SJCRH30 (cell line): ENCODE data around the gene EIF4B. TPM values are rescaled to one million over a fixed set of nuclear protein-coding genes. Genes with fewer than 3 reads are reported as not detected.

Experiments used
- DNase-seq, 2 experiments: peaks; one replicate each; pipeline ENCODE4 v3.0.0-alpha.2; 2015 to 2020
- H3K27ac ChIP-seq: fragments of 250-450 bp; sonication (Bioruptor Pico); 2 replicates; pipeline ENCODE4 v1.5.1; 2020; ENCODE audit warnings: mild to moderate bottlenecking, moderate library complexity
- H3K27me3 ChIP-seq: fragments of 250-450 bp; sonication (Bioruptor Pico); 2 replicates; pipeline ENCODE4 v1.5.1; 2020; ENCODE audit warnings: mild to moderate bottlenecking, moderate library complexity
- H3K36me3 ChIP-seq: fragments of 250-450 bp; sonication (Bioruptor Pico); 2 replicates; pipeline ENCODE4 v1.5.1; 2020; ENCODE audit warnings: mild to moderate bottlenecking, moderate library complexity
- H3K4me1 ChIP-seq: fragments of 250-450 bp; sonication (Bioruptor Pico); 2 replicates; pipeline ENCODE4 v1.5.1; 2020; ENCODE audit warnings: mild to moderate bottlenecking, moderate library complexity
- H3K4me3 ChIP-seq: fragments of 250-450 bp; sonication (Bioruptor Pico); 2 replicates; pipeline ENCODE4 v1.5.1; 2020; ENCODE audit warnings: mild to moderate bottlenecking, moderate library complexity
- H3K9me3 ChIP-seq: fragments of 250-450 bp; sonication (Bioruptor Pico); replicated peaks from 2 replicates; pipeline ENCODE4 v1.5.1; 2020; ENCODE audit warnings: mild to moderate bottlenecking, moderate library complexity
- total RNA-seq: library from RNA; depleted of rRNA; stranded (reverse); fragments of >200 nt; shearing (Covaris generic); gene quantifications from 2 replicates; pipeline ENCODE4 v1.2.3, GENCODE V29; 2014

Gene EIF4B
- total RNA-seq, 1 experiment from 2014 or later: 541 TPM

DNA sequence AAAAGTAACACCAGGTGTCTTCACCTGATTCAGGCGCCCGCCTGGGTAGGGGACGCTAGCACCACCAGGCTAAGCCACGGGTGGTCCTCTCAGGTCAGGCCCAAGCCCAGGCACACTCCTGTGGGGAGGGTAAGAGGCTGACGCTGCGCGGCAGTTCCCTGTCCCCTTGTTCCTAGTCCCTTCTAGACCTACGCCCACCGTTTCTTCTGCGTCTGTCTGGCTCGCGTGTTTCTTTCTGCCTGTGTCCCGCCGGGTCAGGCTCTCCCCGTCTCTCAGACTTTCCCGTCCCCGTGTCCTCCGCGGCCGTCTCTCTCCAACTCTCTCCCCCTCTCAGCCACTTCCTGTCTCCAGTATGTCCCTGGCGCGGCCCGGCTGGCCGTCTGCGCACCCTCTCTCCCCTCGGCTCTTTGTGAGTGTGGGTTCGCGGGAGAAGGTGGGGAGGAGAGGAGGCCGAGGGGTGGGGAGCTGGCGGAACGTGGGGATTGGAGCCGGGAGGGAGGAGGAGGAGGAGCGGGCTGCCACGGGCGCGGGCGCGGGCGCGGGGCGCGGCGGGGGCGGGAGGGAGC, 40.5 kb downstream of the EIF4B start:
- peak; percentile 82 to 84 for DNase-seq
- Histone ChIP-seq H3K27me3 (no peaks in the 10 kb centered on the region), H3K27ac (peak overlapping the region; percentile 61), H3K4me3 (peak overlapping the region; percentile 64), H3K36me3 (peaks cover 8% of the 10 kb centered on the region; the same call in 1 of the 2 replicates), H3K9me3 (no peaks in the 10 kb centered on the region), H3K4me1 (peaks cover 30% of the 10 kb centered on the region)

DNA sequence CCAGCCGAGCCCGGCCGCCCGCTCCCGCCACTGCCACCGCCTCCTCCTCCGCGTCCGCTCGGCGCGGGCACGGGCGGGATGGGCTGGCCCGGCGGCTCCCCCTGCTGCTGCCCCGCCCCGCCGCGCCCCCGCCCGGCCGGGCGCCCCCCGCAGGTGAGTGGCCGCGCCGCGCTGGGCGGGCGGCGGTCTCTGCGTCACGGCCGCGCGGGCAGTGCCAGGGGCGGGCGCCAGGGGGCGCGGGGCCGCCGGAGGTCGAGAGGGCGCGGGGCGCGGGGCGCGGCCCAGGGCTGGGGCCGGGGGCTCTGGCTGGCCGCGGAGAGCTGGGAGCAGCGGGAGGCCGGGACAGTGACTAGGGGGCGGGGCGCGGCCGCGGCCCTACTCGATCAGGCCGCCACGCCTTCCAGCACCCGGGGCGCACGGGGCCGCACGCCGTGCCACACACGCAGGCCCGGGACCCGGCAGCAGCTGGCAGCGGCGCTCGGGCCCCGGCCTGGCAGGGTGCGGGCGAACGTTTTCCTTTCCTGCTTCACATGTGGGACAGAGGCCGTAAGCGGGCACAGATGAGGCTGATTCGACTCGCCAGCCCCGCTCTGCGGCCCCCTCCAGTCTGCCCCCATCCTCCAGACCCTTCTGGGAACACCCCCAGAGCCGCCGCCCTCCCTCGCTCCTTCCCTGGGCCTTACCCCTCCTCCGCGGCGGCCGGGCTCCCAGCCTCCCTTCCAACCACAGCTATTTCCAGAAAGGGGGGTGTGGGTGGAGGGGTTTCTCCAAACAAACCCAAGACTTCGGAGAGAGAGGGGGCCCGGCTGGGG, 41.2 kb downstream of the EIF4B start:
- DNase-seq: peak; percentile 66 to 69
- peaks cover 36% of the 10 kb centered on the region for H3K4me1 ChIP-seq

DNA sequence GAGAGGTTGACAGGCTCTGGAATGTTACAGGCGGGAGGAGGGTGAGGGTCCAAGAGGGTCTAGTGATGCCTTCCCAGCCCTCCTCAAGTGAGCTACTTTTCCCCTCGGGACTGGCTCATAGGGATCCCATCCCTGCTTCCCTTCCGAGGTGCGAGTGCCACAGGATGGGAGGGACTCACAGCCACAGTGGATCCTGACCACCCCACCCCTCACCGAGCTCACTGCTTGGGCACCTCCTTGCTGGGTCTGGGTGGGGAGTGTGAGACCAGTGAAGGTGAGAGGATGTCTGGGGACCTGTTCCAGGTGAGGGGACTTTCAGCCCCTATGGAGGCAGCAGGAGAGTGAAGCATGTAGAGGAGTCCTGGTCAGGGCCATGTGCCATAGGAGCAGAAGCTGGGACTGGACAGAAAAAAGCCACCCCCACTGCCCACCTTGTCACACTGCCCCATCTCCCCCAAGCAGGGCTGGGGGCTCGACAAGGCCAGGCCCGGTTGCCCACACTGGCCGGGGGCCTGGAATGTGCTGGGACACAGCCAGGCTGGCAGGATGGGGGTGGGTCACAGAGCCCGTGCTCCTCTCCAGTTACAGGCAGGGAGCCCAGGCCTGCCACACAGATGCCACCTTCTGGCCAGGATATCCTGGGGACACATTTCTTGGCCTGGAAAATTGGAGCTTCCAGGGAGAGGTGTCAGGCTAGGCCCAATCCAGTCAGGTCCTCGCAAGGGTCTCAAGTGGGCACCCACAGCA, 42.0 kb downstream of the EIF4B start:
- no peaks in the 10 kb centered on the region for H3K36me3 ChIP-seq
- H3K27ac ChIP-seq: peak overlapping the region; percentile 62; the same call in 1 of the 2 replicates
- no peaks in the 10 kb centered on the region for H3K27me3 ChIP-seq
- H3K4me1 ChIP-seq: peaks cover 37% of the 10 kb centered on the region
- DNase-seq: no peak
- peak overlapping the region; percentile 58 for H3K4me3 ChIP-seq
- H3K9me3 ChIP-seq: no peaks in the 10 kb centered on the region

More for the DNA sequence above, 41.2 kb downstream of the EIF4B start:
- Histone ChIP-seq H3K27ac (peak overlapping the region; percentile 62), H3K27me3 (no peaks in the 10 kb centered on the region), H3K36me3 (peaks cover 6% of the 10 kb centered on the region; the same call in 1 of the 2 replicates), H3K9me3 (no peaks in the 10 kb centered on the region), H3K4me3 (peak overlapping the region; percentile 64)

DNA sequence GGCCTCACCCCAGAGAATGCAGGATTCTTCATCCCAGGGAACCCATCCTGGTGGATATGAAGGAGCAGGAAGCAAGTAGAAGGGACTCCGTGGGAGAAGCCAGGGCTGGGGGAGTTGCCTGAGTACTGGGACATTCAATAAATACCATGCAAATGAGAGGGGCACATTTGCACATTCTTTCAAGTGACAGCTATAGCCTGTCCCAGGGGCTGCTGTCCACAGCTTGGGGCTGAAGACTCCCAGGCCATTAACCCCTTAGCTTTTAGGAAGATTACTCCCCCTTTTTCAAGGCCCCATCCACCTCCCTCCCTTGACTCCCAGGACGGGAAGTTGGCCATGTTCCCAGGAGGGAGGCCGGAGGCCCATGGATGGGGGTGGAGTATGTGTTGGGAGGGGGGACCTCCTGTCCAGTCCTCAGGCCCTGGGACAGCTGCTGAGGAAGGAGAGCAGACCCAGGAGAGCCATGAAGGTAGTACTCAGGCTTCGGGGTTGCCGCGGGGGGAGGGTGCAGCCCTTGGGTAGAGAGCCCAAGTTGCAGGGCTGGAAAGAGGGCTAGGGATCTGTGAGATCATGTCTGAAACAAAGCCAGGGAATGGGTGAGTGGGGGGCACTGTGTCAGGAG, 42.6 kb downstream of the EIF4B start:
- Histone ChIP-seq H3K36me3 (no peaks in the 10 kb centered on the region), H3K27ac (peak overlapping the region; percentile 29), H3K4me3 (peak overlapping the region; percentile 58), H3K4me1 (peaks cover 37% of the 10 kb centered on the region), H3K9me3 (no peaks in the 10 kb centered on the region), H3K27me3 (no peaks in the 10 kb centered on the region)
- peak; percentile 85 to 88 for DNase-seq

DNA sequence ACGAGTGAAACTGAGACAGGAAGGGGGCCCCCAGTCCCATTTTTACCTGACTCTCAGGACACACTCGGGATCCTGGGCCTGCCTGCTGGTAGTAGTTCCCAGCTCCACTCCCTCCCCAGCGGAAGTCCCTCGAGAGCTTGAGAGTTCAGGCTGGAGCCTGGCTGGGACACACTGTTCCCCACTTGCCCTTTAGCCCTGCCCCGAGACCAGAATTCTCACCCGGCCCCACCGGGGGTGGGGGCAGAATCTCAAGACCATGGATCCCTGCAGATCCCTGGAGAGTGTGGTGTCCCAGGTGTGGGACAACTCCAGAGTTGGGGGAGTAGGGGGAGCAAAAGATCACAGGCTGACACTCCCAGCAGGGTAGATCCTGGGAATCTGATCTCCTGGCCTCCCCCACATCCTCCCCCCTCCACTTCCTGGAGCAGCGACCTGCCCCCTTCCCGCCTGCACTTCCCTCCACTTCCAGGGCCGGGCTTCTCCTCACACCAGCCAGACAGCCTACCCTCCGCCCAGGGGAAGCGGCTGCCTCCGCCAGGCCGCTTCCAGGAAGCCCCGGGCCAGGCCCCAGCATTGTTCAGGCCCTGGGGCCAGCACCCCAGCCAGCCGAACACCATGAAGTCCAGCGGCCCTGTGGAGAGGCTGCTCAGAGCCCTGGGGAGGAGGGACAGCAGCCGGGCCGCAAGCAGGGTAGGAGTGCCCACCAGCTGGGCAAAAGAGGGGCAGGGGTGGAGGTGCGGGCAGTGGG, 43.5 kb downstream of the EIF4B start, which contains the start of gene TNS2:
Gene TNS2 (plus strand): TSS at position 495 of the 748 bp plus-strand sequence. CDS start 121 bp downstream, at position 616.
- no peaks in the 10 kb centered on the region for H3K36me3 ChIP-seq
- peaks cover 37% of the 10 kb centered on the region for H3K4me1 ChIP-seq
- no peaks in the 10 kb centered on the region for H3K9me3 ChIP-seq
- peak within 1 kb of the TSS; percentile 58 for H3K4me3 ChIP-seq
- peak; percentile 75 to 77 for DNase-seq
- H3K27ac ChIP-seq: peak within 1 kb of the TSS; percentile 29
- no peaks in the 10 kb centered on the region for H3K27me3 ChIP-seq

DNA sequence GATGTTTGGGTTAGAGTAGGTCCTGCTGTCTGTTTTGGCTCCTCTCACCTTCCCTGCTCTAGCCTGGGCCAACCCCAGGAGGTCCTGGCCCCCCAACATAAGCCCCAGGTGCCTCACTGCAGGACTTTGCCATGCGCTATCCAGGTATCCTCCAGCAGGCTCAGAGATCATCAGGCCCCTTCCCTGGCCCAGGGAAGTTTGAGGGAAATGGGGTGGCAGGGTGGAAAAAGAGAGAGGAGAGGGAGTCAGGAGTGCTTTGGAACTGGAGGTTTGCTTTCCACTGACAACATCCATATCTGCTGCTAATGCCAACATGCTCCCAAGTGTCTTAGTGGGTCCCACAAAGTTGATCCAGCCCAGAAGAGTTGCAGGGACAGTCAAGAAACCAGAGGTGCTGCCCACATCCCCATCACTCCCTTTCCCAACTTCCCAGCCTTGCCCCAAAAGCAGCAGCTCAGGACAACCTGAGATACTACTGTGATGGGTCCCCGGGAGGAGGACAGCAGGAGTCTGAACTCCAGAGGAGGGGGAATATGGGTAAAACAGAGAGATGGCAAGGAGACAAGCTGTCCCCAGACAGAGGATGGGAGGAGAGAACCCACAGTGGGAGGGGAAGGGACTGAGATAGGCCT, 44.3 kb downstream of the EIF4B start:
- Histone ChIP-seq H3K27ac (peak overlapping the region; percentile 29; the same call in 1 of the 2 replicates), H3K4me1 (peaks cover 37% of the 10 kb centered on the region), H3K27me3 (no peaks in the 10 kb centered on the region), H3K9me3 (no peaks in the 10 kb centered on the region), H3K4me3 (peak overlapping the region; percentile 58), H3K36me3 (no peaks in the 10 kb centered on the region)
- no peak for DNase-seq

DNA sequence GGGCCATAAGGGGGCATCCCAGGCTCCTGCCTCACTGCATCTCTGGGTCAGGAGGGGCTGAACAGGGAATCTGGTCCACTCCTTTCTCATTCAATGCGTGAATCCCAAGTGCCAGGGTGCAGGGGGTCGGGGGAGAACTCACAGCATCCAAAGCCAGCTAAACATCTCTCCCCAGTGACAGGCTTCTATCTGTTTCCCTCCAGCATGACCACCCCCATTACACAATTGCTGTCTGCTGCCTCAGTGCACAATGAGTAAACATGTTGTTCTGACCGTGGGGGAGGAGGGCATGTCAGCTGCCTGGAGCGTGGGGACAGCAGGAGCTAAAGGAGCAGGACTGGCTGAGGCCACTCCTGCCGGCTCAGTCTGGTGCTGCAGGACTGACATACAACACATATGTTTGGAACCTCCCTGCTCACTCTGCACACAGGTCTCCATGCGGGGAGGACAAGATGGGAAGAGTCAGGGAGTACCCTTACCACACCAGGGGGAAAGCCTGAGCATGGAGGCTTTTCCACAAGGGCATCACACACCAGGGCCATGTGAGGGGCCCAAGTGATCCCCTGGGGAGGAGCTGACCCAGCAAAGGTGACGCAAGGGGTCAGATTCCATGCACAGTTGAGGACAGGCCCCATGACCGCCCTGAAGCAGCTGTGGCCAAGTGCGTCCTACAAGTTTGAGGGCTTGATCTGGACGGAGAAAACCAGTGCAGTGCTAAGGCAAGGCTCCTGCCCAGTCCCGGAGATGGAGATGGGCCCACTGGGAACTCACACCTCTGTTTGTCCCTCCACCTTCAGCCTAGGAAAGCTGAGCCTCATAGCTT, 45.0 kb downstream of the EIF4B start:
- peaks cover 37% of the 10 kb centered on the region for H3K4me1 ChIP-seq

DNA sequence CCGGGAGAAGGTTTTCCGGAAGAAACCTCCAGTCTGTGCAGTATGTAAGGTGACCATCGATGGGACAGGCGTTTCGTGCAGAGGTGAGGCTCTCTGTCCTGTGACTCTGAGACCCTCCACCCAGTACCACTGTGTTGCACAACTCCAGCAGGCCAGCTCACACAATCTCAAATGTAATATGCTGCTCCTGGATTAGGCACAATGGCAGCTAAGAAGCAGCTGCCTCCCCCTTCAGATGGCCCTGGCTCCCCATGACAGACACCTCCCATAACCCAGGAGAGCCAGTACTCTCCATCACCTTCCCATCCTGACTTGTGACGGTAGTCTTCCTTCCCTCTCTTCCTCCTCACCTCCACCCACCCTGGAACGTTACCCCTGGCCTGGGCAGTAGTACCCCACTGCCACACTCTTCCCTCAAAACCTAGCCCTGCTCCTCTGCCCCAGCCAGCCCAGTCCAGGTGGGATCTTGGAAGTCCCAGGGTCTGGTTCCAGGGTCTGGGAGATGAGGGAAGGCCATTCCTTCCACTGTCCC, 45.7 kb downstream of the EIF4B start:
- Histone ChIP-seq H3K36me3 (no peaks in the 10 kb centered on the region), H3K4me1 (peaks cover 37% of the 10 kb centered on the region), H3K27ac (no peak overlapping the region), H3K27me3 (no peaks in the 10 kb centered on the region), H3K4me3 (no peak overlapping the region), H3K9me3 (no peaks in the 10 kb centered on the region)
- DNase-seq: no peak

More for the DNA sequence above, 45.0 kb downstream of the EIF4B start:
- no peak overlapping the region for H3K27ac ChIP-seq
- H3K9me3 ChIP-seq: no peaks in the 10 kb centered on the region
- H3K36me3 ChIP-seq: no peaks in the 10 kb centered on the region
- no peak for DNase-seq
- no peak overlapping the region for H3K4me3 ChIP-seq
- no peaks in the 10 kb centered on the region for H3K27me3 ChIP-seq

DNA sequence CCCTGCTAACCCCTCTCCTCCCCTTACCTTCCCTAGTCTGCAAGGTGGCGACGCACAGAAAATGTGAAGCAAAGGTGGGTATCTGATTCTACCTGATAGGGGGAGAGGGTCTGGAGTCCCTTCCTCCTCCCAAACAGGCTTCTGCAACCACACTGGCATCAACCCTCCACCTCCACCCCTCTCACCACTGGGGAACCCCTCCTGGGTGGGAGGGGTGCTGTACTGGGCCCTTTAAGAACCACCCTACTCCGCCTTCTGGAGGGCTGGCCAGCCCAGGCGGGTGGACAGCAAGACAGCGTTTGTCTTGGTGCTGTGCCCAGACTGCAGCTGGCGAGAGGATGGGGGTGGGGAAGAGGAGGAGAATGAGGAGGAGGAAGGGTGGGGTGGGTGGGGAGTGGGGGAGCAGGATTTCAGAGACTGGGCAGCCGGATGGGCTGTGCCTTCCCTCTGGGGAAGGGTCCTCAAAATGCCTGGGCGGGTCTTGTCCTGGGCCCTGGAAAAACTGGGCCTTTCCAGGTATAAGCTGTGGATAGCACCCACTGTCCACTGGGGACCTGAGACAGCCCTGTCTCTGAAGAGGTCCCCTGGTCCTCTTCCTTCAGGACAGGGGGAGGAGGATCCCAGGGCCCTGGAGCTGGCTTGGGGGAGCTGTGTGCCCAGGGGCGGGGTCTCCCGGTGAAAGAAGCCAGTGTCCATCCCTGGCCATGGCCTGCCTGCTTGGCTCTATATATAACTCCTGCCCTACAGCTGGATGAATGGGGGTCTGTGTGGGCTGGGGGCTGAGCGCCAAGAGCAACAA, 46.4 kb downstream of the EIF4B start:
- no peak overlapping the region for H3K4me3 ChIP-seq
- no peaks in the 10 kb centered on the region for H3K9me3 ChIP-seq
- no peaks in the 10 kb centered on the region for H3K36me3 ChIP-seq
- H3K27me3 ChIP-seq: no peaks in the 10 kb centered on the region
- H3K4me1 ChIP-seq: peaks cover 37% of the 10 kb centered on the region
- no peak overlapping the region for H3K27ac ChIP-seq
- DNase-seq: peak; percentile 60 to 63

DNA sequence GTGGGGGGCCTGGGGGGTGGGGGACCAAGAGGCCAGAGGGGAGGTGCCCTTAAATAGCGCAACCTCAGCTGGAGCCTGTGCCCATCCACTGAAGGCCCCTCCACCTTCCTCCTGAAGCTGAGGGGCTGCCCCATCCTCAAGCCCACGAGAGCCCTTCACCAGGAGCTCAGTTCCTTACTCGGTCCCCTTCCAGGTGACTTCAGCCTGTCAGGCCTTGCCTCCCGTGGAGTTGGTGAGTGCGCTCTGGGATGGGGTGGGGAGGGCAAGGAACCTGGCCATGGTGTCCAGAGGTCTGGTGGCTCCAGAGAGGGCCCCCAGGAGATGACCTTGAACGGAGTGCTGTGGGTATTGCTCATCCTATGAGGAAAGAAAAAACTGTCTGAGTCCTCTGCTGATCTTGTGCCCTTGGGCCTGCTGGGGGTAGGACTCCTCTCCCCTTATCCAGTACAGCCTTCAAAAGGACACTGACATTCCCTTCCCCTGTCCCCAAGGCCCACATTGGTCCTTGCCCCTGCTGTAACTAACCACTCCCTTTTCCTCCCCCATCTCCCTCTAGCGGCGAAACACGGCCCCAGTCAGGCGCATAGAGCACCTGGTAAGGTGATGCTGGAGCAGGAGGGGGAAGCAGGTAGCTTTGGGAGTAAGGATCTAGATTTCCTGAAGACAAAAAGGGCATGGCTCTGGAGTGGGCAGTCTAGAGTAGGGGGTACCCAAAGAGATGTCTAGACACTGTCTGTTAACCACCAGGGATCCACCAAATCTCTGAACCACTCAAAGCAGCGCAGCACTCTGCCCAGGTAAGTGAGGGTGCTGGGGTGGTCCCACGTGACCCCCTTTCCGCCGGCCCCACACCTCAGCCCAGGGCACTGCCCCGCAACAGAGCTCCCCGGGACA, 47.2 kb downstream of the EIF4B start:
- Histone ChIP-seq H3K4me1 (peaks cover 29% of the 10 kb centered on the region), H3K27me3 (no peaks in the 10 kb centered on the region), H3K4me3 (no peak overlapping the region), H3K36me3 (no peaks in the 10 kb centered on the region), H3K27ac (no peak overlapping the region), H3K9me3 (no peaks in the 10 kb centered on the region)
- no peak for DNase-seq

DNA sequence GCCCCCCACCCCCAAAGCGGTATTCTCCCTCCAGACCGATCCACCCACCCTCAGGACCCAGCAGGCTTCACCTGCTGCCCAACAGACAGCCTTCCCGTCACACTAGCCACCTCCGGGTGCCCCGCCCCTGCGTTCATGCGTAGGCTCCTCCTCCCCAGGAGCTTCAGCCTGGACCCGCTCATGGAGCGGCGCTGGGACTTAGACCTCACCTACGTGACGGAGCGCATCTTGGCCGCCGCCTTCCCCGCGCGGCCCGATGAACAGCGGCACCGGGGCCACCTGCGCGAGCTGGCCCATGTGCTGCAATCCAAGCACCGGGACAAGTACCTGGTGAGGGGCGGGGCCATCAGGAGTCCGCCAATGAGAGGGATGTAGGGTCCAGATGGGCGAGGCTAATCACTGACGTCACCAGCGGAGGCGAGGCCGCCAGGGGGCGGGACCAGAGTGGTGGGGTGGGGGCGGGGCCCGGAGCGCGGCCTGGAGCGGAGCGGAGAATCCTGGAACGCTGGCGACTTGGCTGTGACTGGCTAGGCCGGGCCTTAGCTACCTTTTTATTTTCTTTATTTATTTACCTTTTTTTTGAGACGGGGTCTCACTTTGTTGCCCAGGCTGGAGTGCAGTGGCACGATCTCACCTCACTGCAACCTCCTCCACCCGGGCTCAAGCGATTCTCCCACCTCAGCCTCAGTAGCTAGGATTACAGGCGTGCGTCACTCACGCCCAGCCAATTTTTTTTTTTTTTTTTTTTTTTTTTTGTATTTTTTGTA, 48.0 kb downstream of the EIF4B start:
- Histone ChIP-seq H3K27ac (no peak overlapping the region), H3K27me3 (no peaks in the 10 kb centered on the region), H3K4me1 (peaks cover 20% of the 10 kb centered on the region), H3K9me3 (no peaks in the 10 kb centered on the region), H3K36me3 (no peaks in the 10 kb centered on the region), H3K4me3 (no peak overlapping the region)
- no peak for DNase-seq
